Gastroesophageal sphincter (tissue), 3 donors: ENCODE results near the gene SMCO2.

ENCODE experiments used
- EP300 ChIP-seq: sonication (generic); formaldehyde crosslinking; IDR thresholded peaks from one replicate; pipeline ENCODE4 v1.6.1; 2017; ENCODE audit warnings: antibody characterized with exemption, mild to moderate bottlenecking
- POLR2A ChIP-seq, 2 donors: fragments of 450-650 bp; IDR thresholded peaks; one replicate each; pipeline ENCODE4 v1.6.1; 2017; ENCODE audit warnings: antibody characterized with exemption in 2 of 2, mild to moderate bottlenecking in 2 of 2, moderate library complexity in 1 of 2
- POLR2AphosphoS5 ChIP-seq: sonication (generic); formaldehyde crosslinking; IDR thresholded peaks from one replicate; pipeline ENCODE4 v1.6.1; 2017; ENCODE audit warnings: antibody characterized with exemption
- TF ChIP-seq, protein P1 (sequence below), 4 experiments: fragments of 200-600 bp in 2 of 4; fragments of 450-650 bp in 2 of 4; sonication (generic) in 1 of 4; IDR thresholded peaks; one replicate each; pipeline ENCODE4 v1.5.1; 2017 to 2019; ENCODE audit warnings: antibody characterized with exemption in 4 of 4, mild to moderate bottlenecking in 2 of 4, moderate library complexity in 2 of 4

DNA sequence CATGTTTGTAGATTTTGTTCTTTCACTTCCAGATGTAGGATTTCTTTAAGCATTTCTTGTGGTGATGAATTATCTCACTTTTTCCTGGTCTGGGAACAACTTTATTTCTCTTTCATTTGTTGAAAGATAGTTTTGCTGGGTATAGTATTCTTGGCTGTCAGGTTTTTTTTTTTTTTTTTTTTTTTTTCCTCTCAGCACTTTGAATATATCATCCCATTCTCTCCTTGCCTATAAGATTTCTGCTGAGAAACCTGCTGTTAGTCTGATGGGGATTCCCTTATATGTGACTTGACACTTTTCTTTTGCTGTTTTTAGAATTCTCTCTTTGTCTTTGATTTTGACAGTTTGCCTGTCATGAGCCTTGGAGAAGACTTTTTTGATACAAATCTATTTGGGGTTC lies 30.5 kb downstream of the SMCO2 start:
- TF ChIP-seq, protein P1, sequence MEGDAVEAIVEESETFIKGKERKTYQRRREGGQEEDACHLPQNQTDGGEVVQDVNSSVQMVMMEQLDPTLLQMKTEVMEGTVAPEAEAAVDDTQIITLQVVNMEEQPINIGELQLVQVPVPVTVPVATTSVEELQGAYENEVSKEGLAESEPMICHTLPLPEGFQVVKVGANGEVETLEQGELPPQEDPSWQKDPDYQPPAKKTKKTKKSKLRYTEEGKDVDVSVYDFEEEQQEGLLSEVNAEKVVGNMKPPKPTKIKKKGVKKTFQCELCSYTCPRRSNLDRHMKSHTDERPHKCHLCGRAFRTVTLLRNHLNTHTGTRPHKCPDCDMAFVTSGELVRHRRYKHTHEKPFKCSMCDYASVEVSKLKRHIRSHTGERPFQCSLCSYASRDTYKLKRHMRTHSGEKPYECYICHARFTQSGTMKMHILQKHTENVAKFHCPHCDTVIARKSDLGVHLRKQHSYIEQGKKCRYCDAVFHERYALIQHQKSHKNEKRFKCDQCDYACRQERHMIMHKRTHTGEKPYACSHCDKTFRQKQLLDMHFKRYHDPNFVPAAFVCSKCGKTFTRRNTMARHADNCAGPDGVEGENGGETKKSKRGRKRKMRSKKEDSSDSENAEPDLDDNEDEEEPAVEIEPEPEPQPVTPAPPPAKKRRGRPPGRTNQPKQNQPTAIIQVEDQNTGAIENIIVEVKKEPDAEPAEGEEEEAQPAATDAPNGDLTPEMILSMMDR (IDR thresholded peaks at IDR 0.05) = no peak
- TF ChIP-seq POLR2A (IDR thresholded peaks at IDR 0.05) = no peak
- no peak for TF ChIP-seq EP300
- TF ChIP-seq POLR2AphosphoS5 = no peak
